A549 (cell line): ENCODE measurements around the gene DCUN1D4. TPM values are rescaled to one million over a fixed set of nuclear protein-coding genes. Genes with fewer than 3 reads are reported as not detected.

ENCODE experiments used
- ATAC-seq, 2 experiments: fragments of 200-7000 bp in 1 of 2; fragments of >200 bp in 1 of 2; cut with Nextera tagmentation in 1 of 2; cut with Tn5 transposase in 1 of 2; 3 replicates each; pipeline versions ENCODE4 v1.8.0 to v1.9.1; 2018 to 2020; ENCODE audit warnings: mild to moderate bottlenecking in 1 of 2, moderate library complexity in 1 of 2
- CTCF ChIA-PET: fragments of 300-600 bp; sonication (Branson Sonifier 250); formaldehyde crosslinking; extraction: SDS; loops from one replicate; lab custom pipeline; 2021; ENCODE audit warnings: antibody characterized with exemption, inconsistent platforms; lab: Yijun Ruan, JAX
- POLR2A ChIA-PET: fragments of 350-600 bp; formaldehyde crosslinking; extraction: SDS; loops from one replicate; lab custom pipeline; 2021; ENCODE audit warnings: antibody characterized with exemption, inconsistent platforms; lab: Yijun Ruan, JAX
- DNase-seq, 2 experiments: peaks; one replicate each; pipeline versions ENCODE4 v3.0.0 to v3.0.0-alpha.2; 2011 to 2016; ENCODE audit warnings: low read depth in 1 of 2, low spot score in 1 of 2
- FAIRE-seq: peaks from 2 replicates; lab custom pipeline; 2011; peaks lifted over from hg19 to GRCh38; lab: Jason Lieb, UNC
- H3K27ac ChIP-seq, 2 experiments: fragments of >200 bp; sonication (Bioruptor Twin); formaldehyde crosslinking; 3 replicates each; pipeline ENCODE4 v1.5.1; 2016 to 2017
- H3K4me1 ChIP-seq: fragments of >200 bp; sonication (Bioruptor Twin); formaldehyde crosslinking; 3 replicates; pipeline ENCODE4 v1.6.1; 2016
- H3K4me2 ChIP-seq: fragments of >200 bp; sonication (Bioruptor Twin); formaldehyde crosslinking; 3 replicates; pipeline ENCODE4 v1.6.1; 2016
- H3K4me3 ChIP-seq: fragments of >200 bp; sonication (Bioruptor Twin); formaldehyde crosslinking; 3 replicates; pipeline ENCODE4 v1.5.1; 2016
- H3K9me3 ChIP-seq: fragments of >200 bp; sonication (Bioruptor Twin); formaldehyde crosslinking; 3 replicates; pipeline ENCODE4 v1.6.1; 2016
- CEBPB ChIP-seq, 2 experiments: fragments of >200 bp in 1 of 2; sonication (Bioruptor Twin) in 1 of 2; formaldehyde crosslinking in 1 of 2; IDR thresholded peaks; 2 replicates each; pipeline ENCODE4 v1.6.1; 2012 to 2016
- EHF ChIP-seq: fragments of 250-450 bp; sonication (Bioruptor Pico); IDR thresholded peaks from 2 replicates; pipeline ENCODE4 v1.5.0; 2020; ENCODE audit warnings: mild to moderate bottlenecking
- ELK1 ChIP-seq: fragments of 150-350 bp; IDR thresholded peaks from 2 replicates; pipeline ENCODE4 v1.6.1; 2014; ENCODE audit warnings: low read depth, mild to moderate bottlenecking, low read length
- HDAC2 ChIP-seq: fragments of 200-600 bp; sonication (generic); IDR thresholded peaks from 2 replicates; pipeline ENCODE4 v1.6.1; 2016
- HES2 ChIP-seq: fragments of >200 bp; sonication (Bioruptor Twin); formaldehyde crosslinking; IDR thresholded peaks from 2 replicates; pipeline ENCODE4 v1.6.1; 2016
- HEYL ChIP-seq: fragments of 250-450 bp; sonication (Bioruptor Pico); IDR thresholded peaks from 2 replicates; pipeline ENCODE4 v1.8.0; 2021; ENCODE audit warnings: mild to moderate bottlenecking, moderate library complexity
- HOXB5 ChIP-seq: fragments of 250-450 bp; sonication (Bioruptor Pico); IDR thresholded peaks from 2 replicates; pipeline ENCODE4 v1.5.0; 2020; ENCODE audit warnings: mild to moderate bottlenecking, moderate library complexity
- KDM5A ChIP-seq: fragments of 200-600 bp; sonication (generic); IDR thresholded peaks from 2 replicates; pipeline ENCODE4 v1.6.1; 2016; ENCODE audit warnings: antibody characterized with exemption, mild to moderate bottlenecking
- MAFK ChIP-seq: fragments of 450-650 bp; IDR thresholded peaks from 2 replicates; pipeline ENCODE4 v1.6.1; 2014; ENCODE audit not compliant: partially characterized antibody
- MAZ ChIP-seq: fragments of 150-350 bp; IDR thresholded peaks from 2 replicates; pipeline ENCODE4 v1.6.1; 2014; ENCODE audit warnings: antibody characterized with exemption, low read depth, low read length, borderline replicate concordance
- PHF8 ChIP-seq: fragments of 200-600 bp; sonication (generic); IDR thresholded peaks from 2 replicates; pipeline ENCODE4 v1.6.1; 2016; ENCODE audit warnings: low read depth, mild to moderate bottlenecking, antibody characterized with exemption, moderate library complexity, borderline replicate concordance
- POLR2A ChIP-seq: IDR thresholded peaks from 2 replicates; pipeline ENCODE4 v1.6.1; 2012; ENCODE audit warnings: mild to moderate bottlenecking, low read length
- RCOR1 ChIP-seq: fragments of 150-350 bp; IDR thresholded peaks from 2 replicates; pipeline ENCODE4 v1.6.1; 2014; ENCODE audit warnings: antibody characterized with exemption, low read length, low read depth
- RFX5 ChIP-seq: fragments of 450-650 bp; IDR thresholded peaks from 2 replicates; pipeline ENCODE4 v1.7.1; 2014; ENCODE audit warnings: antibody characterized with exemption, mild to moderate bottlenecking, moderate library complexity
- TFCP2L1 ChIP-seq: fragments of 250-450 bp; sonication (Bioruptor Pico); IDR thresholded peaks from 2 replicates; pipeline ENCODE4 v1.5.0; 2021; ENCODE audit warnings: mild to moderate bottlenecking
- ZFP36 ChIP-seq: fragments of 450-650 bp; IDR thresholded peaks from 2 replicates; pipeline ENCODE4 v1.6.1; 2014; ENCODE audit warnings: borderline replicate concordance; ENCODE audit not compliant: partially characterized antibody
- WGBS: methylation state at CpG from one replicate; pipeline ENCODE4 v1.1.6; 2017; ENCODE audit errors: missing lambda C conversion rate; 5-methylcytosine and 5-hydroxymethylcytosine counted together
- polyA plus RNA-seq, 4 experiments: library from polyadenylated mRNA; depleted of rRNA in 3 of 4; stranded (reverse); fragments of >200 nt; fragmentation: RNase III in 1 of 4; extraction: RNeasy Plus Mini Kit Qiagen cat#74134 plus additional on column Dnase treatment in 1 of 4; gene quantifications; 2 replicates in 3 of 4; 3 replicates in 1 of 4; pipeline ENCODE4 v1.2.3, GENCODE V29; 2011 to 2017
- TF ChIP-seq, protein P1 (sequence below): fragments of >200 bp; sonication (Bioruptor Twin); formaldehyde crosslinking; IDR thresholded peaks from 3 replicates; pipeline ENCODE4 v1.5.1; 2016

DCUN1D4 gene
- polyA plus RNA-seq, 2 of the 4 experiments (the other 2 are of a cell fraction) = 25.2 to 65.0 TPM

DNA sequence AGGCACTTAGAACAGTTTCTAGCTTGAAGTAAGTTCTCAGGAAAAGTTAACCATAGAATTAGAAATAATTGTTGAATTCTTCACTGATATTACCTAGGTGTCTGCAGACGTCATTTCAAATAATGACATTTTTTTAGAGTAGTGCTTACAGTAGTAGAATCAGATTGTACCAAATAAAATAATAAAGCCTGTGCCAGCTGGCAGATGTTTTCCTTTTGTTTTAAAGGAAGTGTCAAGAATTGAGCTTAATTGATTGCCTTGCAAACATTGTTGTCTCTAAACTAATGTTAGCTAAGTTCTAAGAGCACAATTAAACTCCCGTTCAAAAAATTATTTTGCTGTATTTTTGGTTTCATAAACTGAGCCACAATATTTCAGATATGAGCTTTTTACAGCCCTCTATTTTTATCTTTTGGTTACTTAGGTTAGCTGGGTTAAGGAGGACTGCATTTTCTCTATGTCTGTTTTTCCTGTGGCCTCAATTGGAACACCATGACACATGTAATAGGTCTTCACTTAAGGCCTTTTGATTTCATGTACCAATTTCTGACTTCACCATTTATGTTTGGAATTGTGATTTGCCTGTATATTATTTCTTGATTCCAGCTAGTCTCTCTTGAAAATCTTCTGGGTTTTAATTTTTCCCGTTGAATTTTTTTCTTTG, 64.2 kb downstream of the DCUN1D4 start:
- Histone ChIP-seq H3K27ac (no peak overlapping the region), H3K4me3 (no peak overlapping the region), H3K4me2 (no peak overlapping the region), H3K4me1 (peaks cover 30% of the 10 kb centered on the region), H3K9me3 (no peaks in the 10 kb centered on the region)
- 82% methylated on average over 3 of the region's 3 CpGs for WGBS
- FAIRE-seq = no peak
- CTCF ChIA-PET = interaction anchor here (1.5 to 2.0 kb wide), 2 partner anchors 11 to 76 kb away, joined by 3 to 10 read pairs; no protein-coding TSS in a partner anchor
- TF ChIP-seq POLR2A (no peak), MAZ (no peak)
- POLR2A ChIA-PET = no interaction called here
- ATAC-seq = no peak
- DNase-seq = no peak

- peak; percentile 70 to 89 for ATAC-seq
These were observed 66.3 kb downstream of the DCUN1D4 start for GRCh38 chr4:51909236-51909703.

DNA sequence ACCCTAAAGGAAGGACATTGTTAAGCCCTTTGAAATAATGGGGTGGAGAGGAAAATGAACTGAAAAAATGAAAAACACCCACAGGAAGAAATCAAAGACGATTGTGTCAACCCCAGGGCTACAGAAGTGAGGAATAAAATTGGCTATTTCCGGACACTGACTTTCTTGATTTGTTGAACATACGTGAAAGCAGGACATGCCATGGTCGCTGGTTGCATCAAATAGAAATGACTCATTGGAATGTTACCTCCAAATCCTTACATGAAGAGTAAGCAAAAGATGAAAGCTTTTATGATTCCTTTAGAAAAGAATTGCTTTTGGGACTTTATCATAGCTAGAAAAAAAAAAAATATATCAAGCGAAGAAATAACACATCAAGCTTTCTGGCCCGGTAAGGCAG, 75.3 kb downstream of the DCUN1D4 start:
- ATAC-seq = no peak
- no peak for DNase-seq
- CTCF ChIA-PET = no interaction called here
- Histone ChIP-seq H3K4me3 (no peak overlapping the region), H3K27ac (no peak overlapping the region)
- no peak for FAIRE-seq
- TF ChIP-seq RCOR1 = no peak
- no peak for TF ChIP-seq EHF (CRISPR knock-in tag)
- TF ChIP-seq CEBPB (IDR thresholded peaks at IDR 0.05) = no peak
- TF ChIP-seq PHF8 = no peak
- TF ChIP-seq TFCP2L1 (CRISPR knock-in tag) = no peak
- TF ChIP-seq RFX5 = no peak
- no peak for TF ChIP-seq POLR2A
- TF ChIP-seq, all 56 proteins: peak for 0
- H3K4me2 ChIP-seq = no peak overlapping the region
- H3K9me3 ChIP-seq = 0 out of 3 replicates have a peak, but pooled peaks cover 4% of the 10 kb centered on the region
- POLR2A ChIA-PET = no interaction called here
- WGBS = 94% methylated on average over 6 of the region's 6 CpGs
- H3K4me1 ChIP-seq = no peaks in the 10 kb centered on the region

More at GRCh38 chr4:51909236-51909703, 66.3 kb downstream of the DCUN1D4 start:
- peak overlapping the region; percentile 54; a peak in 3 of 6 replicates for H3K27ac ChIP-seq
- no peak for FAIRE-seq
- H3K4me1 ChIP-seq = peaks cover 30% of the 10 kb centered on the region
- 28% methylated on average over 7 of the region's 7 CpGs for WGBS
- 0 out of 3 replicates have a peak, but pooled peaks cover 4% of the 10 kb centered on the region for H3K9me3 ChIP-seq
- peak overlapping the region; percentile 50 for H3K4me2 ChIP-seq
- TF ChIP-seq MAFK (no peak), HDAC2 (no peak), CEBPB (IDR thresholded peaks at IDR 0.05) (peak; percentile 13 to 78; a peak in 2 of 4 replicates), TFCP2L1 (CRISPR knock-in tag) (no peak), ELK1 (no peak), HES2 (peak; percentile 48; the same call in 1 of the 2 replicates), ZFP36 (no peak), HEYL (no peak), HOXB5 (CRISPR knock-in tag) (no peak), KDM5A (no peak)
- TF ChIP-seq, protein P1, sequence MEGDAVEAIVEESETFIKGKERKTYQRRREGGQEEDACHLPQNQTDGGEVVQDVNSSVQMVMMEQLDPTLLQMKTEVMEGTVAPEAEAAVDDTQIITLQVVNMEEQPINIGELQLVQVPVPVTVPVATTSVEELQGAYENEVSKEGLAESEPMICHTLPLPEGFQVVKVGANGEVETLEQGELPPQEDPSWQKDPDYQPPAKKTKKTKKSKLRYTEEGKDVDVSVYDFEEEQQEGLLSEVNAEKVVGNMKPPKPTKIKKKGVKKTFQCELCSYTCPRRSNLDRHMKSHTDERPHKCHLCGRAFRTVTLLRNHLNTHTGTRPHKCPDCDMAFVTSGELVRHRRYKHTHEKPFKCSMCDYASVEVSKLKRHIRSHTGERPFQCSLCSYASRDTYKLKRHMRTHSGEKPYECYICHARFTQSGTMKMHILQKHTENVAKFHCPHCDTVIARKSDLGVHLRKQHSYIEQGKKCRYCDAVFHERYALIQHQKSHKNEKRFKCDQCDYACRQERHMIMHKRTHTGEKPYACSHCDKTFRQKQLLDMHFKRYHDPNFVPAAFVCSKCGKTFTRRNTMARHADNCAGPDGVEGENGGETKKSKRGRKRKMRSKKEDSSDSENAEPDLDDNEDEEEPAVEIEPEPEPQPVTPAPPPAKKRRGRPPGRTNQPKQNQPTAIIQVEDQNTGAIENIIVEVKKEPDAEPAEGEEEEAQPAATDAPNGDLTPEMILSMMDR = no peak
- no peak overlapping the region for H3K4me3 ChIP-seq
- ChIA-PET CTCF (interaction anchor here (1.2 kb wide), 1 partner anchor 13 kb away, joined by 3 read pairs; no protein-coding TSS in a partner anchor), POLR2A (no interaction called here)
- peak in 1 of 2 experiments; percentile 57 for DNase-seq
